NCI-H510A treated with DMSO at 0.1 percent for 48 hours (cell line): ENCODE results near the gene BTN2A1.
"Not testable (repeated sequence)": the region's sequence is repeated elsewhere in the genome, so short reads cannot be mapped to it uniquely, and the experiment has no call there.

Source experiments
- DNase-seq: peaks from one replicate; lab custom pipeline; 2025; lab: John Stamatoyannopoulos, UW

The BTN2A1 gene

GRCh38 chr6:26457806-26458688 lies at the start of gene BTN2A1:
BTN2A1 (plus strand) TSS chr6:26457955; CDS start chr6:26458637, 682 bp downstream.
- peak; percentile 85 for DNase-seq

- no peak for DNase-seq
Measured at GRCh38 chr6:26408828-26409730, 48.7 kb upstream of the BTN2A1 start.

- DNase-seq, result no peak
Measured at GRCh38 chr6:26411751-26412150, 46.0 kb upstream of the BTN2A1 start.

GRCh38 chr6:26412228-26412627 lies 45.5 kb upstream of the BTN2A1 start:
- DNase-seq, result no peak

- DNase-seq, result no peak
Measured at GRCh38 chr6:26412954-26413353, 44.8 kb upstream of the BTN2A1 start.

GRCh38 chr6:26414281-26414680 lies 43.5 kb upstream of the BTN2A1 start:
- no peak for DNase-seq

GRCh38 chr6:26415036-26415614 lies 42.6 kb upstream of the BTN2A1 start:
- no peak for DNase-seq

- DNase-seq, result no peak
Measured at GRCh38 chr6:26415791-26416190, 42.0 kb upstream of the BTN2A1 start.

- no peak for DNase-seq
Measured at GRCh38 chr6:26416288-26416687, 41.5 kb upstream of the BTN2A1 start.

- not testable (repeated sequence) for DNase-seq
Measured at GRCh38 chr6:26418077-26418476, 39.7 kb upstream of the BTN2A1 start.

GRCh38 chr6:26418795-26419194 lies 39.0 kb upstream of the BTN2A1 start:
- DNase-seq, result not testable (repeated sequence)

GRCh38 chr6:26420688-26421171 lies 37.0 kb upstream of the BTN2A1 start:
- peak; percentile 29 for DNase-seq

- DNase-seq, result peak; percentile 77
Measured at GRCh38 chr6:26421259-26422144, 36.3 kb upstream of the BTN2A1 start.

- no peak for DNase-seq
Measured at GRCh38 chr6:26422329-26422728, 35.4 kb upstream of the BTN2A1 start.

- DNase-seq, result no peak
Measured at GRCh38 chr6:26426691-26427450, 30.9 kb upstream of the BTN2A1 start.

- DNase-seq, result no peak
Measured at GRCh38 chr6:26427451-26427809, 30.3 kb upstream of the BTN2A1 start.

GRCh38 chr6:26428206-26428605 lies 29.5 kb upstream of the BTN2A1 start:
- DNase-seq, result no peak

- no peak for DNase-seq
Measured at GRCh38 chr6:26430787-26431186, 27.0 kb upstream of the BTN2A1 start.

- DNase-seq, result no peak
Measured at GRCh38 chr6:26431258-26432172, 26.2 kb upstream of the BTN2A1 start.
